Retinal pigment epithelial cell (primary cell): ENCODE results near the gene LEMD1.
"Not testable (repeated sequence)": the region's sequence is repeated elsewhere in the genome, so short reads cannot be mapped to it uniquely, and the experiment has no call there.

Source experiments
- DNase-seq: peaks from one replicate; pipeline ENCODE4 v3.0.0-alpha.2; 2010; ENCODE audit warnings: low read depth
- H3K4me3 ChIP-seq: 2 replicates; pipeline ENCODE4 v1.5.1; 2011; ENCODE audit warnings: mild to moderate bottlenecking, low read length, control low read depth, moderate library complexity
- TF ChIP-seq, protein P1 (sequence below): conservative IDR thresholded peaks from 2 replicates; pipeline ENCODE4 v1.5.1; 2011; ENCODE audit warnings: low read depth, low read length, control low read depth, inconsistent platforms

The LEMD1 gene

DNA sequence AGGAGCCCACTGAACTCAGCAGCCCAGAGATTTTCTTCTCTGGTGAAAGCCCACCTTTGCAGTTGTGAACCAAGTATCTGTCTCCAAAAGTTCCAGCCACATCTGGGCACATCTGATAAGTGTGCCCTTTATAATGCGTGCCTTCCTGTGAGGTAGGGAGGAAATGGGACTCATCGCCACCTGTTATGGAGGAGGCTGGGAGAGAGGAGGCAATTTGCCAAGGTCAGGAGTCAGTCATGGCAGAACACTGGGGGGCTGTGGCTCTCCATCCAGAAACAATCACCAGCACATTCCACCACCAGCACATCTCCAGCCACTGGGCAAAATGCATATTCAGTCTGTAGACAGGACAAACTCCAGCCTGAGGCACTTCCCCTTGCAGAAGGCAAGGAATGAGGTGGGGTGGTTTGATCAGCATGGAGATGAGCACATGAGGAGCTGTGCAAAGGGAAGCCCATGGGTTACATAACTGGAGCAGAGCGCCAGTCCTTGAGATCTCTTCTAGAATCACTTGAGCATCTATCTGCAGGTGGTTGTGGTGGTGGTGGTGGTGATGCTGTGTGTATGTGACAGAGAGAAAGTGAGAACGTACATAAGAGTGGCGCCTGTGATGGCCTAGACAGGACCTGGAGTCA lies 15.0 kb upstream of the LEMD1 start:
- TF ChIP-seq, protein P1, sequence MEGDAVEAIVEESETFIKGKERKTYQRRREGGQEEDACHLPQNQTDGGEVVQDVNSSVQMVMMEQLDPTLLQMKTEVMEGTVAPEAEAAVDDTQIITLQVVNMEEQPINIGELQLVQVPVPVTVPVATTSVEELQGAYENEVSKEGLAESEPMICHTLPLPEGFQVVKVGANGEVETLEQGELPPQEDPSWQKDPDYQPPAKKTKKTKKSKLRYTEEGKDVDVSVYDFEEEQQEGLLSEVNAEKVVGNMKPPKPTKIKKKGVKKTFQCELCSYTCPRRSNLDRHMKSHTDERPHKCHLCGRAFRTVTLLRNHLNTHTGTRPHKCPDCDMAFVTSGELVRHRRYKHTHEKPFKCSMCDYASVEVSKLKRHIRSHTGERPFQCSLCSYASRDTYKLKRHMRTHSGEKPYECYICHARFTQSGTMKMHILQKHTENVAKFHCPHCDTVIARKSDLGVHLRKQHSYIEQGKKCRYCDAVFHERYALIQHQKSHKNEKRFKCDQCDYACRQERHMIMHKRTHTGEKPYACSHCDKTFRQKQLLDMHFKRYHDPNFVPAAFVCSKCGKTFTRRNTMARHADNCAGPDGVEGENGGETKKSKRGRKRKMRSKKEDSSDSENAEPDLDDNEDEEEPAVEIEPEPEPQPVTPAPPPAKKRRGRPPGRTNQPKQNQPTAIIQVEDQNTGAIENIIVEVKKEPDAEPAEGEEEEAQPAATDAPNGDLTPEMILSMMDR: no peak
- no peak overlapping the region for H3K4me3 ChIP-seq
- DNase-seq: no peak

DNA sequence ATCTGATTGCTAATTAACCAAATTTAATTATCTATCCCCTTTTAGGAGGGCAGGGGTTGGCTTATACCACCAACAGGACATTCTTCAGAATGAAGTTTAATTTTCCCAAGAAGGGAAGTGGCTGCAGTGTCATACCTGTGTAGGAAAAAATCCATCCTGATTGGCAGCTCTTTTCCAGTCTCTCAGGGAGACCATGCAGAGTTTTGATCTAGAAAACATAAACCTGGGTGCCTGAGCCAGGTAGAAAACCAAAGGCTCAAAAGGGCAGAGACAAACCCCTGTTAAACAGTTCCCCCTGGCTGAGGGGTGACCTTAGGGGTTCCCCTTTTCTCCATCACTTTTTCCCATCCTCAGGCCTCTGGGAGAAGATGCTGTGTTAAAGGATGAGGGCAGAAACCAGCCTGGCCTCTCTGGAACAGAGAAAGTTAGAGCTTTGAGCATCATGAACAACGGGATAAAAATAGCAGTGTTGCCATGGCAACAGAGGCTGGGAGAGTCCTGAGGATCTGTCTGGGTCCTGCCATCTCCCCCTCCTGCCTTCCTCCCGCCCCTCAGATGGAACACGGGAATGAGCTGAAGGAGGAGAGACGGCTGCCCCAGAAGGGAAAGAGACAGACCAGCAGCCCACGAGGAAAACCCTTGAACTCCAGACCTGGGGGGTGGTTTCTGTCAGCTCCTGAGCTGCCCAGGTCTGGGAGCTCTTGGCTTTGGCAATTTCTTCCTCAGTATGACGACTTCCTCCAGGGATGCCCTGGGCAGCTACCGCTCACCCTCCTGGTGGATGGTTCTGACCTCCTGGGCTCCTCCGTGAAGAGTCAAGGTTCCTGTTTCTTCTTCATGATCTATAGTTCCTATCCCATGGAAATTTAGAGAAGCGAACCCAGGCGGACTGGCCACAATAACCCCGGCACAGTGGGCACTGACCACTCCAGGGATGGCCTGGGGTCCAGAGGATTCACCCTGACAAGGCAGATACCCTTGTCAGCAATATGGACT lies 14.0 kb upstream of the LEMD1 start:
- no peak overlapping the region for H3K4me3 ChIP-seq
- no peak for DNase-seq
- TF ChIP-seq, protein P1: no peak

DNA sequence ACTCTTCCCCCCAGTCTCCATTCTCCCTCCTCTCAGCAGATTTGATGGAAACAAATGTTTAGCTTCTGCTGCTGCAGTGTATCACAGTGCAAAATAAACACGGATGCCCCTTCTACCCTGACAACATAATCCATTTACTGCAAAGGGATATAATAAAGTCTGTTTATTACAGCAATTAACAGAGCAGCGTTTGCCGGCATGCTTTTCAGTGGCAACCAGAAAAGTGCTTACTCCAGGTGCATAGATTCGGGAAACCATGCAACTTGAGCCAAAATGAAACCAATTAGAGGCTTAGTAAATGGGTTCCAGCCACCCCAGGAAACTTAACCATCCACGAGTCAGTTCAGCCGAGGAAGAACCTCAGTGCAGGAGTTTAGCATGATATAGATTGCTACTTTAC lies 12.9 kb upstream of the LEMD1 start:
- DNase-seq: no peak
- TF ChIP-seq, protein P1: no peak
- H3K4me3 ChIP-seq: no peak overlapping the region

DNA sequence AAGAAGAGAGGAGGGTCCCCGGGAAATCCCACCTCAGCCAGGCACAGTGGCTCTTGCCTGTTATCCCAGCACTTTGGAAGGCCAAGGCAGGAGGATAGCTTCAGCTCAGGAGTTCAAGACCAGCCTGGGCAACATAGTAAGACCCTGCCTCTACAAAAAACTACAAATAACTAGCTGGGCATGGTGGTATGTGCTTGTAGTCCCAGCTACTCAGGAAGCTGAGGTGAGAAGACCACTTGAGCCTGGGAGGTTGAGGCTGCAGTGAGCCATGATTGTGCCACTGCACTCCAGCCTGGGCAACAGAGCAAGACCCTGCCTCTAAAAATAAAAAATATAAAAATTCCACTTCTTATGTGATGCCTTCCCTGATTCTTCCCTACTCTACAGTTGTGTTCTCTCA lies 10.8 kb upstream of the LEMD1 start:
- H3K4me3 ChIP-seq, DNase-seq: not testable (repeated sequence)

DNA sequence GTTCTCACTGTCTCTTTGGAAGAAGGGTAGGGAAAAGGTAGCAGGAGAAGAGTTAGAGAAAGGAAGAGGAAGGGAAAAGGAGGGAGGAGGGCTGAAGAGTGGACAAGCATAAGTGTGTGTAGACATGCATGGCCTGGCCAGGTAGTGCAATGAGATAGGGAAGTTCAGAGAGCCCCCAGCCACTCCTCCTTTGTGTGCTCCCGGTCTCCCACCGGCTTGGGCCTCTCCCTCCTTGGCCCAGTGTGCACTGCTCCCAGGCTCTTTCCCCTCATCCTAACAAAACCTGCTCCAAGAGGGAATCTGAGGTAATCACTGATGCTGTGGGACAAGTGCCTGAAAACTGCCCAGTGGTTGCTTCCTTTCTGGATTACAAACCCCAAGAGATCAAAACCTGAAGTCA lies 10.3 kb upstream of the LEMD1 start:
- no peak overlapping the region for H3K4me3 ChIP-seq
- no peak for DNase-seq
- TF ChIP-seq, protein P1: no peak

DNA sequence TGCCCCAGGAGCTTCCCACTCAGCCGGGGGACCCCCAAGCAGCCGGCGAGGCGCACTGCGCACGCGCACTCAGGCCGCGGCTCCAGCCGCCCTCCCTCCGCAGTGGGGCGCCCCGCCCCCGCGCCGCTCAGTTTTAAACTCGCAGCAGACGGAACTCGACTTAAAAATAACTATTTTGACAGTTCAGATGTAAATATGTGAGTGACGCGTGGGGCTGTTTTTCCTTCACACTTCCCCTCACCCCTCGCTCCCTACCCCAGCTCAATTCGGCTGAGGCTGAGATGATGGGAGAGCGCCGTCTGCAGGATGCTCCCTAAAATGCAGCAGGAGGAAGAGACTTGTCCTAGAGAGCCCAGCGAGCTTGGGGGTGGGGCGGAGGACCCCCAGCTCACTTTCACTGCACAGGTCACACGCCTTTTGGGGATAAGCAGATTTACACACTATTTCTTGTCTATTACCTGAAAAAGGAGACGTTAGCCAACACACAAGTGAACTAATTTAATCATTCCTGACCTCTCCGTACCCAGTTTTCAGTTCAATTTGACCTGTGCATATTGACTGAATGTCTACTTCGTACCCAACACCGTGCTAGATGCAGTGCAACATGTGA lies 8.9 kb upstream of the LEMD1 start:
- H3K4me3 ChIP-seq: peak overlapping the region; percentile 56
- DNase-seq: no peak
- TF ChIP-seq, protein P1: peak; percentile 99
